ENCODE results near the gene EXOC3L2.
"Not testable (repeated sequence)": the region's sequence is repeated elsewhere in the genome, so short reads cannot be mapped to it uniquely, and the experiment has no call there.

Gene EXOC3L2

GRCh38 chr19:45247136-45247535 lies 1.9 kb upstream of the EXOC3L2 start:
- H3K27me3 Mint-ChIP-seq, result peaks cover 28% of the 10 kb centered on the region
- no peak overlapping the region for H3K27ac Mint-ChIP-seq
- ATAC-seq, result no peak
- no peaks in the 10 kb centered on the region for H3K9me3 Mint-ChIP-seq
- H3K36me3 Mint-ChIP-seq, result no peaks in the 10 kb centered on the region
- H3K4me1 Mint-ChIP-seq, result peaks cover 17% of the 10 kb centered on the region
- no peak overlapping the region for H3K4me3 Mint-ChIP-seq

GRCh38 chr19:45245826-45246225 lies 619 bp upstream of the EXOC3L2 start:
- Mint-ChIP-seq H3K4me1 (peaks cover 11% of the 10 kb centered on the region), H3K27me3 (peaks cover 40% of the 10 kb centered on the region), H3K27ac (no peak overlapping the region), H3K36me3 (no peaks in the 10 kb centered on the region), H3K4me3 (no peak overlapping the region), H3K9me3 (no peaks in the 10 kb centered on the region)
- ATAC-seq, result no peak

GRCh38 chr19:45244133-45244794 lies 943 bp downstream of the EXOC3L2 start:
- ATAC-seq, result no peak
- Mint-ChIP-seq H3K36me3 (no peaks in the 10 kb centered on the region), H3K4me1 (peaks cover 6% of the 10 kb centered on the region), H3K27ac (no peak overlapping the region), H3K9me3 (no peaks in the 10 kb centered on the region), H3K4me3 (no peak overlapping the region), H3K27me3 (peaks cover 40% of the 10 kb centered on the region)

GRCh38 chr19:45243144-45243732 lies 2.0 kb downstream of the EXOC3L2 start:
- no peak overlapping the region for H3K27ac Mint-ChIP-seq
- no peaks in the 10 kb centered on the region for H3K9me3 Mint-ChIP-seq
- ATAC-seq, result no peak
- no peak overlapping the region for H3K4me3 Mint-ChIP-seq
- peaks cover 49% of the 10 kb centered on the region for H3K27me3 Mint-ChIP-seq
- H3K36me3 Mint-ChIP-seq, result no peaks in the 10 kb centered on the region
- H3K4me1 Mint-ChIP-seq, result no peaks in the 10 kb centered on the region

GRCh38 chr19:45238556-45238955 lies 6.7 kb downstream of the EXOC3L2 start:
- Mint-ChIP-seq H3K36me3 (no peaks in the 10 kb centered on the region), H3K27ac (no peak overlapping the region), H3K4me3 (no peak overlapping the region), H3K27me3 (peaks cover 64% of the 10 kb centered on the region), H3K4me1 (peaks cover 14% of the 10 kb centered on the region), H3K9me3 (no peaks in the 10 kb centered on the region)
- ATAC-seq, result no peak

GRCh38 chr19:45235485-45235884 lies 9.7 kb downstream of the EXOC3L2 start:
- H3K27me3 Mint-ChIP-seq, result peaks cover 79% of the 10 kb centered on the region
- peak; percentile 4 for ATAC-seq

GRCh38 chr19:45234089-45234869 lies 10.9 kb downstream of the EXOC3L2 start:
- H3K9me3 Mint-ChIP-seq, result no peaks in the 10 kb centered on the region

More at GRCh38 chr19:45235485-45235884, 9.7 kb downstream of the EXOC3L2 start:
- H3K4me3 Mint-ChIP-seq, result no peak overlapping the region
- H3K36me3 Mint-ChIP-seq, result no peaks in the 10 kb centered on the region
- H3K27ac Mint-ChIP-seq, result no peak overlapping the region
- peaks cover 14% of the 10 kb centered on the region for H3K4me1 Mint-ChIP-seq
- no peaks in the 10 kb centered on the region for H3K9me3 Mint-ChIP-seq

GRCh38 chr19:45231891-45232290 lies 13.3 kb downstream of the EXOC3L2 start:
- Mint-ChIP-seq H3K27me3 (peaks cover 73% of the 10 kb centered on the region), H3K9me3 (no peaks in the 10 kb centered on the region), H3K36me3 (no peaks in the 10 kb centered on the region), H3K4me1 (peaks cover 14% of the 10 kb centered on the region), H3K27ac (no peak overlapping the region), H3K4me3 (no peak overlapping the region)
- no peak for ATAC-seq

More at GRCh38 chr19:45234089-45234869, 10.9 kb downstream of the EXOC3L2 start:
- peak; percentile 50 for ATAC-seq
- H3K27me3 Mint-ChIP-seq, result peaks cover 79% of the 10 kb centered on the region
- no peak overlapping the region for H3K27ac Mint-ChIP-seq
- H3K4me3 Mint-ChIP-seq, result no peak overlapping the region
- no peaks in the 10 kb centered on the region for H3K36me3 Mint-ChIP-seq
- peaks cover 14% of the 10 kb centered on the region for H3K4me1 Mint-ChIP-seq

GRCh38 chr19:45229056-45229455 lies 16.2 kb downstream of the EXOC3L2 start:
- not testable (repeated sequence) for H3K9me3 Mint-ChIP-seq, H3K36me3 Mint-ChIP-seq, ATAC-seq, H3K4me3 Mint-ChIP-seq, H3K27ac Mint-ChIP-seq, H3K4me1 Mint-ChIP-seq
- peaks cover 76% of the 10 kb centered on the region for H3K27me3 Mint-ChIP-seq

GRCh38 chr19:45224645-45225044 lies 20.6 kb downstream of the EXOC3L2 start:
- peak; percentile 43 for ATAC-seq
- H3K9me3 Mint-ChIP-seq, result no peaks in the 10 kb centered on the region
- no peak overlapping the region for H3K4me3 Mint-ChIP-seq
- peaks cover 84% of the 10 kb centered on the region for H3K27me3 Mint-ChIP-seq
- H3K4me1 Mint-ChIP-seq, result no peaks in the 10 kb centered on the region
- H3K36me3 Mint-ChIP-seq, result no peaks in the 10 kb centered on the region
- H3K27ac Mint-ChIP-seq, result no peak overlapping the region

- no peak for ATAC-seq
- no peaks in the 10 kb centered on the region for H3K9me3 Mint-ChIP-seq
- no peaks in the 10 kb centered on the region for H3K4me1 Mint-ChIP-seq
- H3K4me3 Mint-ChIP-seq, result no peak overlapping the region
- no peaks in the 10 kb centered on the region for H3K36me3 Mint-ChIP-seq
- H3K27ac Mint-ChIP-seq, result no peak overlapping the region
- peaks cover 85% of the 10 kb centered on the region for H3K27me3 Mint-ChIP-seq
These were observed 21.3 kb downstream of the EXOC3L2 start for GRCh38 chr19:45223879-45224278.

- ATAC-seq, result no peak
- Mint-ChIP-seq H3K27me3 (peaks cover 89% of the 10 kb centered on the region), H3K4me1 (no peaks in the 10 kb centered on the region), H3K27ac (no peak overlapping the region), H3K4me3 (no peak overlapping the region), H3K36me3 (no peaks in the 10 kb centered on the region), H3K9me3 (no peaks in the 10 kb centered on the region)
These were observed 22.5 kb downstream of the EXOC3L2 start for GRCh38 chr19:45222724-45223123.

GRCh38 chr19:45218911-45219743 lies 26.1 kb downstream of the EXOC3L2 start:
- Mint-ChIP-seq H3K4me3 (no peak overlapping the region), H3K27ac (no peak overlapping the region), H3K27me3 (peaks cover 87% of the 10 kb centered on the region), H3K4me1 (peaks cover 7% of the 10 kb centered on the region), H3K9me3 (no peaks in the 10 kb centered on the region), H3K36me3 (no peaks in the 10 kb centered on the region)
- no peak for ATAC-seq

- peaks cover 7% of the 10 kb centered on the region for H3K4me1 Mint-ChIP-seq
- H3K9me3 Mint-ChIP-seq, result no peaks in the 10 kb centered on the region
- H3K36me3 Mint-ChIP-seq, result no peaks in the 10 kb centered on the region
- H3K27me3 Mint-ChIP-seq, result peaks cover 87% of the 10 kb centered on the region
- H3K4me3 Mint-ChIP-seq, result no peak overlapping the region
- no peak for ATAC-seq
- no peak overlapping the region for H3K27ac Mint-ChIP-seq
These were observed 26.8 kb downstream of the EXOC3L2 start for GRCh38 chr19:45218426-45218825.

- Mint-ChIP-seq H3K36me3 (no peaks in the 10 kb centered on the region), H3K27me3 (peaks cover 88% of the 10 kb centered on the region)
These were observed 27.3 kb downstream of the EXOC3L2 start for GRCh38 chr19:45217957-45218334.

More at GRCh38 chr19:45217957-45218334, 27.3 kb downstream of the EXOC3L2 start:
- H3K4me3 Mint-ChIP-seq, result no peak overlapping the region
- no peak overlapping the region for H3K27ac Mint-ChIP-seq
- no peaks in the 10 kb centered on the region for H3K9me3 Mint-ChIP-seq
- peaks cover 7% of the 10 kb centered on the region for H3K4me1 Mint-ChIP-seq
- ATAC-seq, result no peak

All from stimulated activated memory B cell treated with anti-CD40 and anti-IgM and Interleukin-4, amounts not matched to agents 10 μg/mL and 1 μg/mL and 100 μg/mL, for 72 hours (primary cell).